ENCODE results near the gene RNASE13.

- TF ChIP-seq ZNF70 (CRISPR knock-in tag; IDR thresholded peaks at IDR 0.05) (no peak), TCF4 (CRISPR knock-in tag; IDR thresholded peaks at IDR 0.05; ENCODE audit: borderline replicate concordance) (no peak), ESRRG (CRISPR knock-in tag; IDR thresholded peaks at IDR 0.05) (no peak), ISL1 (CRISPR knock-in tag; IDR thresholded peaks at IDR 0.05) (no peak), ARNTL (CRISPR knock-in tag; IDR thresholded peaks at IDR 0.05; ENCODE audit: borderline replicate concordance, low read depth) (no peak), ZFP30 (CRISPR knock-in tag; IDR thresholded peaks at IDR 0.05) (no peak), CSRNP3 (CRISPR knock-in tag; IDR thresholded peaks at IDR 0.05) (no peak), PATZ1 (CRISPR knock-in tag; IDR thresholded peaks at IDR 0.05; ENCODE audit: borderline replicate concordance) (no peak), TOX (CRISPR knock-in tag; IDR thresholded peaks at IDR 0.05; ENCODE audit: borderline replicate concordance) (no peak), CREB5 (CRISPR knock-in tag; IDR thresholded peaks at IDR 0.05; ENCODE audit: low read depth) (no peak), PPARA (CRISPR knock-in tag; IDR thresholded peaks at IDR 0.05; ENCODE audit: borderline replicate concordance) (no peak), ZC3H10 (CRISPR knock-in tag; IDR thresholded peaks at IDR 0.05) (no peak), CSDC2 (CRISPR knock-in tag; IDR thresholded peaks at IDR 0.05) (no peak), GLIS3 (CRISPR knock-in tag; IDR thresholded peaks at IDR 0.05) (no peak)
These were observed 8.9 kb upstream of the RNASE13 start for GRCh38 chr14:21043387-21043973.

Measured in SK-N-SH treated with all-trans-retinoic acid at 6 μM for 48 hours (cell line).